HG03039 (cell line): ENCODE measurements around the gene TLE6.
"Not testable (repeated sequence)": the region's sequence is repeated elsewhere in the genome, so short reads cannot be mapped to it uniquely, and the experiment has no call there.

Experiments used
- ATAC-seq: cut with Tn5 transposase; IDR thresholded peaks from one replicate; pipeline ENCODE4 v1.9.1; 2021; ENCODE audit warnings: mild to moderate bottlenecking, moderate library complexity; ENCODE audit not compliant: unreplicated experiment

Gene TLE6

GRCh38 chr19:2973229-2973628, 4.1 kb upstream of the TLE6 start:
- ATAC-seq, result no peak

- no peak for ATAC-seq
These were observed 2.9 kb upstream of the TLE6 start for GRCh38 chr19:2974342-2975041.

- no peak for ATAC-seq
These were observed 759 bp upstream of the TLE6 start for GRCh38 chr19:2976609-2977000.

GRCh38 chr19:2977746-2978138, 378 bp downstream of the TLE6 start:
- ATAC-seq, result no peak

- ATAC-seq, result no peak
These were observed 903 bp downstream of the TLE6 start for GRCh38 chr19:2978166-2978767.

GRCh38 chr19:2978772-2979171, 1.4 kb downstream of the TLE6 start:
- no peak for ATAC-seq

- no peak for ATAC-seq
These were observed 4.5 kb downstream of the TLE6 start for GRCh38 chr19:2981898-2982297.

- no peak for ATAC-seq
These were observed 5.2 kb downstream of the TLE6 start for GRCh38 chr19:2982561-2982960.

GRCh38 chr19:2982983-2983350, 5.6 kb downstream of the TLE6 start:
- no peak for ATAC-seq

GRCh38 chr19:2983351-2984214, 6.2 kb downstream of the TLE6 start:
- no peak for ATAC-seq

GRCh38 chr19:2984215-2984528, 6.8 kb downstream of the TLE6 start:
- no peak for ATAC-seq

GRCh38 chr19:2986951-2987524, 9.7 kb downstream of the TLE6 start:
- ATAC-seq, result no peak

- ATAC-seq, result no peak
These were observed 10.4 kb downstream of the TLE6 start for GRCh38 chr19:2987797-2988196.

GRCh38 chr19:2988568-2988967, 11.2 kb downstream of the TLE6 start:
- ATAC-seq, result no peak

- no peak for ATAC-seq
These were observed 12.0 kb downstream of the TLE6 start for GRCh38 chr19:2989236-2989946.

- not testable (repeated sequence) for ATAC-seq
These were observed 15.0 kb downstream of the TLE6 start for GRCh38 chr19:2992333-2992732.

- no peak for ATAC-seq
These were observed 15.6 kb downstream of the TLE6 start for GRCh38 chr19:2992958-2993357.

GRCh38 chr19:2993579-2993978, 16.2 kb downstream of the TLE6 start:
- no peak for ATAC-seq

GRCh38 chr19:2994588-2995131, 17.3 kb downstream of the TLE6 start:
- ATAC-seq, result no peak

- no peak for ATAC-seq
These were observed 20.4 kb downstream of the TLE6 start for GRCh38 chr19:2997720-2998119.

- no peak for ATAC-seq
These were observed 21.3 kb downstream of the TLE6 start for GRCh38 chr19:2998642-2999041.
